ENCODE results near the gene TMEM176A.

- TF ChIP-seq CTCF (conservative IDR thresholded peaks at IDR 0.05 in 1 of 2, IDR thresholded peaks at IDR 0.05 in 1 of 2; ENCODE audit: low read depth in 1 of 2, low read length in 2 of 2): no peak
- no peak for TF ChIP-seq EZH2 (IDR thresholded peaks at IDR 0.05; ENCODE audit: low read length, missing control alignments)
Observed at GRCh38 chr7:150805864-150806263, 5.3 kb downstream of the TMEM176A start.
